Measurements from ENCODE around the gene FAM83C. TPM values are rescaled to one million over a fixed set of nuclear protein-coding genes. Genes with fewer than 3 reads are reported as not detected.

FAM83C gene
- total RNA-seq, 1 experiment from 2014 or later, result not detected

DNA sequence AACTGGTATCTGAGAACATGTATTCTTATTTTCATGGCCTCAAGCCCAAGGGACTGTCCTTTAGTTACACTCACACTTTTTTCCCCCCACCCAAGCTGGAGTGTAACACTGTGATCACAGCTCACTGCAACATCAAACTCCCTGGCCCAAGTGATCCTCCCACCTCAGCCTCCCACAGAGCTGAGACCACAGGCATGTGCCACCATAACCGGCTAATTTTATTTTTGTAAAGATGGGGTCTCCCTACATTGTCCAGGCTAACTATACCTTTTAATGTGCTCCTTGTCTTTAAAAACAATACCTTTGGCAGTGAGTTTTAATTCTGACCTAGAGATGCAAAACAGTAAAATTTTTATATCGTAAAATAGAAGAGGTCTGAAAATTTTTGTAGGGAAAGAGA is 48.2 kb upstream of the FAM83C start:
- no peaks in the 10 kb centered on the region for H4K20me1 ChIP-seq (ENCODE audit: insufficient read depth)
- no peak overlapping the region for H2AFZ ChIP-seq (ENCODE audit: low read depth, low read length, poor library complexity, severe bottlenecking)
- H3K9me3 ChIP-seq (ENCODE audit: control insufficient read depth in 1 of 2, insufficient read depth in 1 of 2, low read depth in 1 of 2, low read length in 2 of 2), result no peaks in the 10 kb centered on the region
- H3K4me3 ChIP-seq (replicated peaks in 1 of 2; ENCODE audit: low read depth in 1 of 2, low read length in 2 of 2), result no peak overlapping the region
- RAD21 ChIA-PET (ENCODE audit: low non-redundant PET in 1 of 2, low total read pairs in 2 of 2, uncharacterized antibody in 2 of 2, unreplicated experiment in 2 of 2), result no interaction called here
- no peaks in the 10 kb centered on the region for H3K79me2 ChIP-seq (ENCODE audit: insufficient read depth, low read length)
- no peaks in the 10 kb centered on the region for H3K9me2 ChIP-seq (ENCODE audit: insufficient read depth)
- H3K9ac ChIP-seq (ENCODE audit: low read length), result no peak overlapping the region
- ATAC-seq, result no peak
- no peak overlapping the region for H3K4me2 ChIP-seq (ENCODE audit: low read length)
- POLR2A ChIA-PET, result no interaction called here
- BruUV-seq (replicated peaks), result no TSS peak
- no peak for DNase-seq (ENCODE audit: low read depth, low spot score)
- intact Hi-C loops (cut with micrococcal nuclease), result no loop called here
- peaks cover 0 to 7% of the 10 kb centered on the region in 2 experiments; a peak in 1 of 4 replicates for H3K4me1 ChIP-seq (ENCODE audit: control insufficient read depth in 1 of 2, insufficient read depth in 2 of 2, low read length in 2 of 2)
- H3K27me3 ChIP-seq (ENCODE audit: insufficient read depth, low read length), result no peaks in the 10 kb centered on the region
- H3K36me3 ChIP-seq (ENCODE audit: control insufficient read depth in 1 of 2, insufficient read depth in 2 of 2, low read length in 2 of 2), result peaks cover 0 to 13% of the 10 kb centered on the region in 2 experiments; a peak in 1 of 4 replicates
- TF ChIP-seq MAX (IDR thresholded peaks at IDR 0.05), result no peak
- no peak for TF ChIP-seq JUND (IDR thresholded peaks at IDR 0.05)
- no peak for TF ChIP-seq SIN3A (IDR thresholded peaks at IDR 0.05; ENCODE audit: low read depth)
- TF ChIP-seq SRF (IDR thresholded peaks at IDR 0.05; ENCODE audit: low read depth), result no peak
- no peak for TF ChIP-seq CBX3 (IDR thresholded peaks at IDR 0.05; ENCODE audit: low read depth)
- TF ChIP-seq, protein P1, sequence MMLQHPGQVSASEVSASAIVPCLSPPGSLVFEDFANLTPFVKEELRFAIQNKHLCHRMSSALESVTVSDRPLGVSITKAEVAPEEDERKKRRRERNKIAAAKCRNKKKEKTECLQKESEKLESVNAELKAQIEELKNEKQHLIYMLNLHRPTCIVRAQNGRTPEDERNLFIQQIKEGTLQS (IDR thresholded peaks at IDR 0.05), result no peak
- TF ChIP-seq SP1 (IDR thresholded peaks at IDR 0.05; ENCODE audit: low read depth), result no peak
- TF ChIP-seq YY1 (IDR thresholded peaks at IDR 0.05; ENCODE audit: extremely low read depth, insufficient replicate concordance, low read depth, low read length), result no peak
- no peak for TF ChIP-seq TCF7L2 (IDR thresholded peaks at IDR 0.05; ENCODE audit: borderline replicate concordance, extremely low read depth, insufficient read depth, insufficient read length)
- no peak for TF ChIP-seq EGR1 (IDR thresholded peaks at IDR 0.05; ENCODE audit: low read depth)
- no peak for TF ChIP-seq ELF1 (IDR thresholded peaks at IDR 0.05; ENCODE audit: borderline replicate concordance, low read depth)
- no peak for TF ChIP-seq ZNF274 (IDR thresholded peaks at IDR 0.05; ENCODE audit: low read depth, low read length)
- TF ChIP-seq ZFX (IDR thresholded peaks at IDR 0.05), result no peak
- TF ChIP-seq REST (IDR thresholded peaks at IDR 0.05; ENCODE audit: low read depth), result no peak
- CTCF ChIA-PET, result no interaction called here
- no peak overlapping the region for H3K27ac ChIP-seq (ENCODE audit: low read depth, low read length)
